ENCODE results near the gene LARP1. TPM values are rescaled to one million over a fixed set of nuclear protein-coding genes. Genes with fewer than 3 reads are reported as not detected.

The LARP1 gene
- total RNA-seq, 1 experiment from 2014 or later = 63.9 TPM

DNA sequence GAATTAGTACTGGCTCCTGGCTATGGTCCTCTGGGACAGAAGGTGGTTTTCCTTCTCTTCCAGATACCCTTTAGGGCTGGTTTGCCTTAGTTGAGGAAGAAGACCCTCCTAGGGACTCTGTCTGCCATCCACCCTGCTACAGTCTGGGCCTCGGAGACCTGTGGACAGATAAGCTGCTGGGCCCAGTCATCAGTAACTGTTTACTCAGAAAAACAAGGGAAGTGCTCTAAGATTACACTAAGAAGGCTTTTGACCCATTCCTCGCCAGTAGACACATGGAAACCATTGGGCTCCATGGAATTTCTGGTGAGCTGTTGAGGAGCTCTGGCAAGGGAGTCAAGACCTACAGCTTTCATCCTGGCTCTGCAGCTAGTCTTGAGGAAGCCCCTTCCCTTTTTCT is 31.2 kb downstream of the LARP1 start:
- Histone ChIP-seq H3K27ac (ENCODE audit: low read length) (no peak overlapping the region), H3K27me3 (ENCODE audit: low read length) (no peaks in the 10 kb centered on the region), H3K36me3 (ENCODE audit: low read depth, low read length) (no peaks in the 10 kb centered on the region; the same call in 1 of the 2 replicates), H3K4me2 (ENCODE audit: low read length) (no peak overlapping the region), H3F3A (ENCODE audit: low read length, unreplicated experiment) (no peaks in the 10 kb centered on the region), H3K9ac (ENCODE audit: low read length) (no peak overlapping the region), H2AFZ (ENCODE audit: low read length) (no peak overlapping the region), H3K79me2 (ENCODE audit: low read length) (peaks cover 91% of the 10 kb centered on the region), H4K20me1 (ENCODE audit: low read length) (peaks cover 48% of the 10 kb centered on the region), H3K9me2 (replicated peaks; ENCODE audit: low read length) (no peaks in the 10 kb centered on the region), H3K4me3 (ENCODE audit: low read length) (no peak overlapping the region), H3K4me1 (ENCODE audit: insufficient read depth, low read length) (no peaks in the 10 kb centered on the region), H3K9me3 (ENCODE audit: low read length) (no peaks in the 10 kb centered on the region)
- no peak for DNase-seq
- ChIA-PET POLR2A (ENCODE audit: unreplicated experiment) (no interaction called here), CTCF (no interaction called here)
- ATAC-seq = no peak
- TF ChIP-seq, protein P1, sequence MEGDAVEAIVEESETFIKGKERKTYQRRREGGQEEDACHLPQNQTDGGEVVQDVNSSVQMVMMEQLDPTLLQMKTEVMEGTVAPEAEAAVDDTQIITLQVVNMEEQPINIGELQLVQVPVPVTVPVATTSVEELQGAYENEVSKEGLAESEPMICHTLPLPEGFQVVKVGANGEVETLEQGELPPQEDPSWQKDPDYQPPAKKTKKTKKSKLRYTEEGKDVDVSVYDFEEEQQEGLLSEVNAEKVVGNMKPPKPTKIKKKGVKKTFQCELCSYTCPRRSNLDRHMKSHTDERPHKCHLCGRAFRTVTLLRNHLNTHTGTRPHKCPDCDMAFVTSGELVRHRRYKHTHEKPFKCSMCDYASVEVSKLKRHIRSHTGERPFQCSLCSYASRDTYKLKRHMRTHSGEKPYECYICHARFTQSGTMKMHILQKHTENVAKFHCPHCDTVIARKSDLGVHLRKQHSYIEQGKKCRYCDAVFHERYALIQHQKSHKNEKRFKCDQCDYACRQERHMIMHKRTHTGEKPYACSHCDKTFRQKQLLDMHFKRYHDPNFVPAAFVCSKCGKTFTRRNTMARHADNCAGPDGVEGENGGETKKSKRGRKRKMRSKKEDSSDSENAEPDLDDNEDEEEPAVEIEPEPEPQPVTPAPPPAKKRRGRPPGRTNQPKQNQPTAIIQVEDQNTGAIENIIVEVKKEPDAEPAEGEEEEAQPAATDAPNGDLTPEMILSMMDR (conservative IDR thresholded peaks at IDR 0.05; ENCODE audit: low read depth, low read length) = no peak
- no peak for TF ChIP-seq EZH2 (IDR thresholded peaks at IDR 0.05; ENCODE audit: low read length, unreplicated experiment)
- no peak for TF ChIP-seq EZH2phosphoT487 (IDR thresholded peaks at IDR 0.05; ENCODE audit: borderline replicate concordance, low read length)
- intact Hi-C loops (cut with micrococcal nuclease) = no loop called here
- no TSS peak for BruUV-seq (replicated peaks)

DNA sequence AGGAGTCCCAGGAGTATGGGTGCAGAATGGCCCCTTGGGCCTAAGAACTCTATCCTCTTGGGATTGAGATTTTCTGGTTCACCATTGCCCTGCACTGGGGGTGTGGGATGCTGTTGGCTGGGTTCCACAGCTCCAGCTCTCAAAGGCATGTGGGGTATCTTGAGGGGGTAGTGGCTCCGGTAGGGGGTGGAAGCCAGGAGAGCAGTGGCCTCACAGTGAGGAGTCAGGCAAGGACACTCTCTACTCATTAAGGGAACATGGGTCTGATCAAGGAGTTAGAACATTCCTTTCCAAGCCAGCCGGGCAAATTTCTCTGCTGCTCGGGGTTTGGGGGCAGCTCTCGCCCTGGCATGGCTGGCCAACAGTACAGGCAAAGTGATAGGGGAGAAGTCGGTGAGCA is 33.0 kb downstream of the LARP1 start:
- H3F3A ChIP-seq (ENCODE audit: low read length, unreplicated experiment) = no peaks in the 10 kb centered on the region
- no peaks in the 10 kb centered on the region for H3K9me2 ChIP-seq (replicated peaks; ENCODE audit: low read length)
- intact Hi-C loops (cut with micrococcal nuclease) = no loop called here
- ChIA-PET CTCF (no interaction called here), POLR2A (ENCODE audit: unreplicated experiment) (no interaction called here)
- peaks cover 12% of the 10 kb centered on the region; the same call in 1 of the 2 replicates for H3K36me3 ChIP-seq (ENCODE audit: low read depth, low read length)
- peaks cover 73% of the 10 kb centered on the region for H3K79me2 ChIP-seq (ENCODE audit: low read length)
- no peak for TF ChIP-seq EZH2 (IDR thresholded peaks at IDR 0.05; ENCODE audit: low read length, unreplicated experiment)
- DNase-seq = no peak
- no peak overlapping the region for H3K4me2 ChIP-seq (ENCODE audit: low read length)
- BruUV-seq (replicated peaks) = no TSS peak
- no peaks in the 10 kb centered on the region for H3K4me1 ChIP-seq (ENCODE audit: insufficient read depth, low read length)
- no peaks in the 10 kb centered on the region for H3K9me3 ChIP-seq (ENCODE audit: low read length)
- H2AFZ ChIP-seq (ENCODE audit: low read length) = no peak overlapping the region
- H3K27me3 ChIP-seq (ENCODE audit: low read length) = no peaks in the 10 kb centered on the region
- H3K9ac ChIP-seq (ENCODE audit: low read length) = no peak overlapping the region
- no peak overlapping the region for H3K4me3 ChIP-seq (ENCODE audit: low read length)
- peaks cover 32% of the 10 kb centered on the region for H4K20me1 ChIP-seq (ENCODE audit: low read length)
- no peak for ATAC-seq
- H3K27ac ChIP-seq (ENCODE audit: low read length) = no peak overlapping the region

DNA sequence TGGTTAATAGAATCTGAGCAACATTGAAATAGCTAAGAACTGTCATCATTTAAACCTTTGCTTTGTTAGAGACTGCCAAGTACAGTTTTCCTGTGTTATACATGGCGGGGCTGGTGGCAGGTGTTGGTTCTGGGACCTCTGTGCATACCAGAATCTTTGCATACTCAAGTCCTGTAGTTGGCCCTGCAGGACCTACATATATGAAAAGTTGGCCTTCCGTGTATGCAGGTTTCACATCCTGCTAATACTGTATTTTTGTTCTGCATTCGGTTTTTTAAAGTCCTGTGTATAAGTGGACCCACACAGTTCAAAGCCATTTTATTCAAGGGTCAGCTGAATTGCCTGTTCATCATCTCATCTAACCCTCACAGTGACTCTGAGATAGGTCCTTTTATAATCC is 36.4 kb downstream of the LARP1 start:
- TF ChIP-seq EZH2 (IDR thresholded peaks at IDR 0.05; ENCODE audit: low read length, unreplicated experiment) (no peak), EZH2phosphoT487 (IDR thresholded peaks at IDR 0.05; ENCODE audit: borderline replicate concordance, low read length) (no peak)
- TF ChIP-seq, protein P1 (conservative IDR thresholded peaks at IDR 0.05; ENCODE audit: low read depth, low read length) = no peak
- no peak for ATAC-seq
- H3K27ac ChIP-seq (ENCODE audit: low read length) = no peak overlapping the region
- peaks cover 40% of the 10 kb centered on the region for H3K79me2 ChIP-seq (ENCODE audit: low read length)
- H4K20me1 ChIP-seq (ENCODE audit: low read length) = peaks cover 13% of the 10 kb centered on the region
- no peak overlapping the region for H3K4me3 ChIP-seq (ENCODE audit: low read length)
- no peaks in the 10 kb centered on the region for H3K4me1 ChIP-seq (ENCODE audit: insufficient read depth, low read length)
- ChIA-PET CTCF (no interaction called here), POLR2A (ENCODE audit: unreplicated experiment) (no interaction called here)
- H3F3A ChIP-seq (ENCODE audit: low read length, unreplicated experiment) = no peaks in the 10 kb centered on the region
- no peak overlapping the region for H3K9ac ChIP-seq (ENCODE audit: low read length)
- no peaks in the 10 kb centered on the region for H3K9me3 ChIP-seq (ENCODE audit: low read length)
- no peak overlapping the region for H2AFZ ChIP-seq (ENCODE audit: low read length)
- no peak overlapping the region for H3K4me2 ChIP-seq (ENCODE audit: low read length)
- H3K27me3 ChIP-seq (ENCODE audit: low read length) = no peaks in the 10 kb centered on the region
- H3K36me3 ChIP-seq (ENCODE audit: low read depth, low read length) = peaks cover 26% of the 10 kb centered on the region
- no TSS peak for BruUV-seq (replicated peaks)
- intact Hi-C loops (cut with micrococcal nuclease) = no loop called here
- H3K9me2 ChIP-seq (replicated peaks; ENCODE audit: low read length) = no peaks in the 10 kb centered on the region
- DNase-seq = no peak
